Neural progenitor cell (in vitro differentiated cells): ENCODE results near the gene DYNLT4. TPM values are rescaled to one million over a fixed set of nuclear protein-coding genes. Genes with fewer than 3 reads are reported as not detected.

Source experiments
- DNase-seq: peaks from one replicate; pipeline ENCODE4 v3.0.0-alpha.2; 2016; ENCODE audit warnings: low spot score
- H2AFZ ChIP-seq: fragments of 200-600 bp; sonication (generic); replicated peaks from 2 replicates; pipeline ENCODE4 v1.6.1; 2016; ENCODE audit warnings: antibody characterized with exemption
- H3F3A ChIP-seq: fragments of 200-600 bp; sonication (generic); 2 replicates; pipeline ENCODE4 v1.6.1; 2016; ENCODE audit warnings: antibody characterized with exemption, low read depth
- H3K27ac ChIP-seq: fragments of 200-600 bp; sonication (generic); 2 replicates; pipeline ENCODE4 v1.5.1; 2016; ENCODE audit warnings: mild to moderate bottlenecking
- H3K27me3 ChIP-seq: fragments of 200-600 bp; sonication (generic); 2 replicates; pipeline ENCODE4 v1.6.1; 2016; ENCODE audit warnings: mild to moderate bottlenecking, moderate library complexity
- H3K36me3 ChIP-seq: fragments of 200-600 bp; sonication (generic); 2 replicates; pipeline ENCODE4 v1.5.1; 2016
- H3K4me1 ChIP-seq: fragments of 200-600 bp; sonication (generic); 2 replicates; pipeline ENCODE4 v1.6.1; 2016; ENCODE audit warnings: mixed run types
- H3K4me2 ChIP-seq: fragments of 200-600 bp; sonication (generic); 2 replicates; pipeline ENCODE4 v1.6.1; 2016
- H3K4me3 ChIP-seq: fragments of 200-600 bp; sonication (generic); 2 replicates; pipeline ENCODE4 v1.5.1; 2016
- H3K79me2 ChIP-seq: fragments of 200-600 bp; sonication (generic); 2 replicates; pipeline ENCODE4 v1.6.1; 2016; ENCODE audit warnings: low read depth
- H3K9ac ChIP-seq: fragments of 200-600 bp; sonication (generic); 2 replicates; pipeline ENCODE4 v1.6.1; 2016
- H3K9me3 ChIP-seq: fragments of 200-600 bp; sonication (generic); 2 replicates; pipeline ENCODE4 v1.5.1; 2016; ENCODE audit warnings: low read depth
- H4K20me1 ChIP-seq: fragments of 200-600 bp; sonication (generic); 2 replicates; pipeline ENCODE4 v1.6.1; 2016; ENCODE audit warnings: low read depth
- H3K27ac Mint-ChIP-seq: 3 replicates; pipeline ENCODE4 v1.8.0; 2021; ENCODE audit warnings: mixed read lengths
- H3K27me3 Mint-ChIP-seq: 2 replicates; pipeline ENCODE4 v1.8.0; 2022; ENCODE audit warnings: low read depth, mild to moderate bottlenecking, inconsistent platforms, moderate library complexity, mixed read lengths; ENCODE audit not compliant: insufficient read depth
- H3K36me3 Mint-ChIP-seq: 3 replicates; pipeline ENCODE4 v1.8.0; 2021; ENCODE audit warnings: mixed read lengths
- H3K4me1 Mint-ChIP-seq: 3 replicates; pipeline ENCODE4 v1.8.0; 2021; ENCODE audit warnings: mixed read lengths
- H3K4me3 Mint-ChIP-seq: 3 replicates; pipeline ENCODE4 v1.8.0; 2021; ENCODE audit warnings: mild to moderate bottlenecking, moderate library complexity, mixed read lengths
- H3K9me3 Mint-ChIP-seq: 3 replicates; pipeline ENCODE4 v1.8.0; 2020; ENCODE audit warnings: mixed read lengths
- CTCF ChIP-seq: fragments of 200-600 bp; sonication (generic); IDR thresholded peaks from 2 replicates; pipeline ENCODE4 v1.5.1; 2017; ENCODE audit warnings: antibody characterized with exemption, mild to moderate bottlenecking
- EZH2 ChIP-seq: fragments of 200-600 bp; sonication (generic); IDR thresholded peaks from 2 replicates; pipeline ENCODE4 v1.6.1; 2017; ENCODE audit warnings: antibody characterized with exemption, mild to moderate bottlenecking, moderate library complexity
- EZH2phosphoT487 ChIP-seq: fragments of 200-600 bp; sonication (generic); IDR thresholded peaks from 2 replicates; pipeline ENCODE4 v1.6.1; 2017; ENCODE audit warnings: antibody characterized with exemption
- total RNA-seq: library from RNA; depleted of rRNA; stranded (reverse); fragments of >200 nt; gene quantifications from 2 replicates; pipeline ENCODE4 v1.2.3, GENCODE V29; 2015; ENCODE audit warnings: low replicate concordance

The DYNLT4 gene
- total RNA-seq, 1 donor from 2014 or later, result not detected

- Mint-ChIP-seq H3K27me3 (peaks cover 10% of the 10 kb centered on the region), H3K36me3 (peaks cover 19% of the 10 kb centered on the region), H3K27ac (peak overlapping the region; percentile 60), H3K4me1 (peaks cover 19% of the 10 kb centered on the region), H3K4me3 (peak overlapping the region; percentile 77), H3K9me3 (no peaks in the 10 kb centered on the region)
- Histone ChIP-seq H3K9me3 (no peaks in the 10 kb centered on the region), H3K79me2 (peaks cover 2% of the 10 kb centered on the region), H4K20me1 (peaks cover 15% of the 10 kb centered on the region), H3K36me3 (no peaks in the 10 kb centered on the region), H2AFZ (peak overlapping the region; percentile 87), H3F3A (peaks cover 66% of the 10 kb centered on the region), H3K4me3 (peak overlapping the region; percentile 40), H3K4me2 (peak overlapping the region; percentile 76), H3K9ac (no peak overlapping the region), H3K27ac (no peak overlapping the region), H3K27me3 (peaks cover 36% of the 10 kb centered on the region), H3K4me1 (peaks cover 18% of the 10 kb centered on the region)
- TF ChIP-seq CTCF, result no peak
- TF ChIP-seq EZH2phosphoT487, result no peak
- no peak for TF ChIP-seq EZH2
- DNase-seq, result no peak
These were observed 23.5 kb downstream of the DYNLT4 start for GRCh38 chr1:44783697-44784093.

- Mint-ChIP-seq H3K4me1 (peaks cover 29% of the 10 kb centered on the region), H3K4me3 (no peak overlapping the region), H3K36me3 (peaks cover 33% of the 10 kb centered on the region), H3K9me3 (no peaks in the 10 kb centered on the region), H3K27me3 (peaks cover 12% of the 10 kb centered on the region), H3K27ac (no peak overlapping the region)
- Histone ChIP-seq H3K27me3 (peaks cover 20% of the 10 kb centered on the region), H2AFZ (no peak overlapping the region), H3K36me3 (peaks cover 8% of the 10 kb centered on the region), H3F3A (peaks cover 91% of the 10 kb centered on the region), H3K27ac (no peak overlapping the region), H3K4me1 (peaks cover 28% of the 10 kb centered on the region), H3K79me2 (peaks cover 32% of the 10 kb centered on the region), H3K4me2 (no peak overlapping the region), H3K9ac (no peak overlapping the region), H3K9me3 (no peaks in the 10 kb centered on the region), H4K20me1 (peaks cover 45% of the 10 kb centered on the region), H3K4me3 (no peak overlapping the region)
- DNase-seq, result no peak
- TF ChIP-seq CTCF, result no peak
- TF ChIP-seq EZH2, result no peak
- no peak for TF ChIP-seq EZH2phosphoT487
These were observed 26.5 kb downstream of the DYNLT4 start for GRCh38 chr1:44780583-44781121.

- H3K9ac ChIP-seq, result no peak overlapping the region
- no peak for DNase-seq
- H3F3A ChIP-seq, result peaks cover 88% of the 10 kb centered on the region
- H3K4me2 ChIP-seq, result peak overlapping the region; percentile 99
- Mint-ChIP-seq H3K4me3 (peak overlapping the region; percentile 56), H3K27me3 (peaks cover 10% of the 10 kb centered on the region), H3K36me3 (peaks cover 33% of the 10 kb centered on the region), H3K27ac (no peak overlapping the region), H3K9me3 (no peaks in the 10 kb centered on the region), H3K4me1 (peaks cover 32% of the 10 kb centered on the region)
- no peak overlapping the region for H3K27ac ChIP-seq
- H3K9me3 ChIP-seq, result no peaks in the 10 kb centered on the region
- peaks cover 4% of the 10 kb centered on the region for H3K27me3 ChIP-seq
- H3K36me3 ChIP-seq, result peaks cover 8% of the 10 kb centered on the region
- peaks cover 45% of the 10 kb centered on the region for H3K79me2 ChIP-seq
- H3K4me3 ChIP-seq, result no peak overlapping the region
- TF ChIP-seq CTCF (no peak), EZH2 (no peak), EZH2phosphoT487 (no peak)
- H4K20me1 ChIP-seq, result peaks cover 45% of the 10 kb centered on the region
- no peak overlapping the region for H2AFZ ChIP-seq
- H3K4me1 ChIP-seq, result peaks cover 22% of the 10 kb centered on the region
These were observed 28.2 kb downstream of the DYNLT4 start for GRCh38 chr1:44778705-44779576.
